GM12875 (cell line): Measurements from ENCODE around the gene VANGL2.

Experiments used
- H3K4me3 ChIP-seq: one replicate; pipeline ENCODE4 v1.5.1; 2011; ENCODE audit warnings: low read depth, low read length, control low read depth
- CTCF ChIP-seq: IDR thresholded peaks from 2 replicates; pipeline ENCODE4 v1.5.1; 2011; ENCODE audit warnings: low read depth, mild to moderate bottlenecking, control low read depth, inconsistent platforms, low read length, moderate library complexity, borderline replicate concordance; ENCODE audit not compliant: insufficient read depth

The VANGL2 gene

GRCh38 chr1:160370561-160371345 is 29.6 kb upstream of the VANGL2 start:
- TF ChIP-seq CTCF: no peak
- no peak overlapping the region for H3K4me3 ChIP-seq

GRCh38 chr1:160371346-160371631 is 29.1 kb upstream of the VANGL2 start:
- H3K4me3 ChIP-seq: no peak overlapping the region
- no peak for TF ChIP-seq CTCF

- H3K4me3 ChIP-seq: no peak overlapping the region
- TF ChIP-seq CTCF: no peak
These were observed 28.6 kb upstream of the VANGL2 start for GRCh38 chr1:160371756-160372155.

GRCh38 chr1:160373696-160374095 is 26.7 kb upstream of the VANGL2 start:
- TF ChIP-seq CTCF: no peak
- no peak overlapping the region for H3K4me3 ChIP-seq

- TF ChIP-seq CTCF: no peak
- no peak overlapping the region for H3K4me3 ChIP-seq
These were observed 25.9 kb upstream of the VANGL2 start for GRCh38 chr1:160374306-160375110.

- TF ChIP-seq CTCF: no peak
- no peak overlapping the region for H3K4me3 ChIP-seq
These were observed 24.4 kb upstream of the VANGL2 start for GRCh38 chr1:160375788-160376524.
